Fibroblast of lung (primary cell): Measurements from ENCODE around the gene MYEOV. TPM values are rescaled to one million over a fixed set of nuclear protein-coding genes. Genes with fewer than 3 reads are reported as not detected.

ENCODE experiments used
- DNase-seq, 2 donors: peaks; one replicate each; pipeline versions ENCODE4 v3.0.0 to v3.0.0-alpha.2; 2010; ENCODE audit warnings: low read depth in 2 of 2
- H2AFZ ChIP-seq: 2 replicates; pipeline ENCODE4 v1.5.1; 2012; ENCODE audit warnings: low read length, control low read depth, inconsistent platforms
- H3K27ac ChIP-seq: 2 replicates; pipeline ENCODE4 v1.5.1; 2011; ENCODE audit warnings: low read length, control low read depth; ENCODE audit not compliant: insufficient read depth
- H3K27me3 ChIP-seq: 2 replicates; pipeline ENCODE4 v1.5.1; 2011; ENCODE audit warnings: mild to moderate bottlenecking, low read length; ENCODE audit not compliant: control insufficient read depth, insufficient read depth
- H3K36me3 ChIP-seq: 2 replicates; pipeline ENCODE4 v1.5.1; 2011; ENCODE audit warnings: low read length; ENCODE audit not compliant: control insufficient read depth, insufficient read depth
- H3K4me1 ChIP-seq: 2 replicates; pipeline ENCODE4 v1.5.1; 2011; ENCODE audit warnings: low read length; ENCODE audit not compliant: control insufficient read depth, insufficient read depth; ENCODE audit errors: extremely low read depth
- H3K4me2 ChIP-seq: 2 replicates; pipeline ENCODE4 v1.5.1; 2011; ENCODE audit warnings: low read length, control low read depth; ENCODE audit not compliant: insufficient read depth; ENCODE audit errors: extremely low read depth
- H3K4me3 ChIP-seq, 4 experiments: fragments of 200-600 bp in 1 of 4; sonication (generic) in 1 of 4; replicated peaks in 1 of 4; 2 replicates each; pipeline ENCODE4 v1.5.1; 2011 to 2016; ENCODE audit warnings: low read length in 4 of 4, low read depth in 3 of 4, mild to moderate bottlenecking in 3 of 4, control low read depth in 2 of 4, inconsistent platforms in 1 of 4, mixed read lengths in 1 of 4; ENCODE audit not compliant: insufficient read depth in 1 of 4; ENCODE audit errors: control extremely low read depth in 1 of 4
- H3K79me2 ChIP-seq: 2 replicates; pipeline ENCODE4 v1.5.1; 2012; ENCODE audit warnings: mild to moderate bottlenecking, low read length, inconsistent platforms; ENCODE audit not compliant: control insufficient read depth, insufficient read depth
- H3K9ac ChIP-seq: 2 replicates; pipeline ENCODE4 v1.5.1; 2011; ENCODE audit warnings: mild to moderate bottlenecking, low read length, control low read depth; ENCODE audit not compliant: insufficient read depth
- H3K9me3 ChIP-seq: 2 replicates; pipeline ENCODE4 v1.5.1; 2012; ENCODE audit warnings: low read depth, low read length; ENCODE audit not compliant: control insufficient read depth, insufficient read depth
- H4K20me1 ChIP-seq: 2 replicates; pipeline ENCODE4 v1.5.1; 2011; ENCODE audit warnings: low read length; ENCODE audit not compliant: control insufficient read depth, insufficient read depth; ENCODE audit errors: extremely low read depth
- CTCF ChIP-seq, 2 donors: IDR thresholded peaks in 1 of 2; conservative IDR thresholded peaks in 1 of 2; 1 replicate in 1 of 2; 2 replicates in 1 of 2; pipeline ENCODE4 v1.5.1; 2011 to 2012; ENCODE audit warnings: low read length in 2 of 2, control low read depth in 1 of 2, inconsistent platforms in 1 of 2, low read depth in 1 of 2, mild to moderate bottlenecking in 1 of 2
- EZH2 ChIP-seq: IDR thresholded peaks from 2 replicates; pipeline ENCODE4 v1.5.1; 2012; ENCODE audit warnings: low read length, control low read depth, mild to moderate bottlenecking; ENCODE audit errors: missing control alignments
- polyA plus RNA-seq, 2 donors: library from polyadenylated mRNA; depleted of rRNA in 1 of 2; stranded (reverse) in 1 of 2; unstranded in 1 of 2; fragments of >200 nt; gene quantifications; 2 replicates each; pipeline ENCODE4 v1.2.1, GENCODE V29; 2011 to 2012; ENCODE audit warnings: missing spikeins in 1 of 2
- total RNA-seq: library from RNA; depleted of rRNA; stranded (reverse); fragments of >200 nt; gene quantifications from 2 replicates; pipeline ENCODE4 v1.2.1, GENCODE V29; 2014

The MYEOV gene
- total and polyA plus RNA-seq, 2 donors (not counting 1 experiment from before 2014, with no cell fraction given), result 1.2 to 7.3 TPM

- no peak for DNase-seq
- peaks cover 10% of the 10 kb centered on the region for H3K4me1 ChIP-seq
- TF ChIP-seq CTCF (conservative IDR thresholded peaks at IDR 0.05 in 1 of 2, IDR thresholded peaks at IDR 0.05 in 1 of 2; ENCODE audit: low read depth in 1 of 2, low read length in 2 of 2), result no peak
- no peak for TF ChIP-seq EZH2
- H4K20me1 ChIP-seq, result no peaks in the 10 kb centered on the region
- H3K79me2 ChIP-seq, result no peaks in the 10 kb centered on the region
- no peaks in the 10 kb centered on the region for H3K9me3 ChIP-seq
- H2AFZ ChIP-seq, result no peak overlapping the region
- no peaks in the 10 kb centered on the region for H3K36me3 ChIP-seq
- no peaks in the 10 kb centered on the region for H3K27me3 ChIP-seq
- H3K4me3 ChIP-seq, result no peak overlapping the region
- no peak overlapping the region for H3K4me2 ChIP-seq
- no peak overlapping the region for H3K9ac ChIP-seq
- H3K27ac ChIP-seq, result no peak overlapping the region
Observed at GRCh38 chr11:69283446-69283845, 10.5 kb upstream of the MYEOV start.

- Histone ChIP-seq H3K4me2 (no peak overlapping the region), H2AFZ (no peak overlapping the region), H3K9ac (no peak overlapping the region), H3K4me3 (no peak overlapping the region), H3K27me3 (no peaks in the 10 kb centered on the region), H3K9me3 (no peaks in the 10 kb centered on the region), H3K36me3 (no peaks in the 10 kb centered on the region), H3K27ac (no peak overlapping the region), H3K4me1 (peaks cover 10% of the 10 kb centered on the region), H3K79me2 (no peaks in the 10 kb centered on the region), H4K20me1 (no peaks in the 10 kb centered on the region)
- TF ChIP-seq CTCF (conservative IDR thresholded peaks at IDR 0.05 in 1 of 2, IDR thresholded peaks at IDR 0.05 in 1 of 2; ENCODE audit: low read depth in 1 of 2, low read length in 2 of 2) (no peak), EZH2 (no peak)
- peak in 1 of 2 donors; percentile 73 for DNase-seq
Observed at GRCh38 chr11:69284081-69284511, 9.9 kb upstream of the MYEOV start.

GRCh38 chr11:69285091-69285490 is 8.9 kb upstream of the MYEOV start:
- Histone ChIP-seq H4K20me1 (no peaks in the 10 kb centered on the region), H3K27me3 (no peaks in the 10 kb centered on the region), H3K27ac (no peak overlapping the region), H3K4me1 (peaks cover 9% of the 10 kb centered on the region), H3K79me2 (no peaks in the 10 kb centered on the region), H3K9me3 (no peaks in the 10 kb centered on the region), H3K4me2 (no peak overlapping the region), H3K4me3 (no peak overlapping the region), H2AFZ (no peak overlapping the region), H3K36me3 (no peaks in the 10 kb centered on the region), H3K9ac (no peak overlapping the region)
- no peak for DNase-seq
- TF ChIP-seq CTCF (conservative IDR thresholded peaks at IDR 0.05 in 1 of 2, IDR thresholded peaks at IDR 0.05 in 1 of 2; ENCODE audit: low read depth in 1 of 2, low read length in 2 of 2) (no peak), EZH2 (no peak)
